H1 (cell line): ENCODE results near the gene NOS1AP. TPM values are rescaled to one million over a fixed set of nuclear protein-coding genes. Genes with fewer than 3 reads are reported as not detected.

Experiments used
- CTCF ChIA-PET: fragments of 300-600 bp; sonication (Branson Sonifier 250); formaldehyde crosslinking; loops from one replicate; lab custom pipeline; 2021; ENCODE audit not compliant: partially characterized antibody; lab: Charles Lee
- POLR2A ChIA-PET: fragments of 300-600 bp; sonication (Branson Sonifier 250); formaldehyde crosslinking; loops from one replicate; lab custom pipeline; 2021; ENCODE audit warnings: inconsistent platforms; ENCODE audit not compliant: partially characterized antibody; lab: Charles Lee
- DNase-seq, 2 experiments: peaks; one replicate each; pipeline versions ENCODE4 v3.0.0 to v3.0.0-alpha.2; 2010 to 2022; ENCODE audit warnings: low spot score in 2 of 2, low read depth in 1 of 2, mixed read lengths in 1 of 2
- FAIRE-seq: peaks from 2 replicates; lab custom pipeline; 2011; peaks lifted over from hg19 to GRCh38; lab: Jason Lieb, UNC
- H2AFZ ChIP-seq: 2 replicates; pipeline ENCODE4 v1.8.1; 2012; ENCODE audit warnings: low read length, inconsistent platforms
- H2AK5ac ChIP-seq: 2 replicates; pipeline ENCODE4 v1.6.1; 2013; ENCODE audit warnings: low read depth, low read length
- H2BK120ac ChIP-seq: replicated peaks from 2 replicates; pipeline ENCODE3; 2013; ENCODE audit warnings: low read depth, low read length, inconsistent platforms
- H2BK12ac ChIP-seq: 2 replicates; pipeline ENCODE4 v1.6.1; 2013; ENCODE audit warnings: low read depth, low read length
- H2BK15ac ChIP-seq: 2 replicates; pipeline ENCODE4 v1.6.1; 2013; ENCODE audit warnings: low read length
- H2BK20ac ChIP-seq: 2 replicates; pipeline ENCODE4 v1.6.1; 2013; ENCODE audit warnings: low read length
- H2BK5ac ChIP-seq: 2 replicates; pipeline ENCODE4 v1.6.1; 2013; ENCODE audit warnings: low read depth, low read length
- H3K14ac ChIP-seq: 2 replicates; pipeline ENCODE4 v1.6.1; 2013; ENCODE audit warnings: inconsistent platforms; ENCODE audit not compliant: insufficient read length
- H3K18ac ChIP-seq: 2 replicates; pipeline ENCODE4 v1.6.1; 2013; ENCODE audit warnings: low read length; ENCODE audit errors: extremely low read depth
- H3K23ac ChIP-seq: 2 replicates; pipeline ENCODE4 v1.6.1; 2013; ENCODE audit warnings: inconsistent platforms; ENCODE audit not compliant: insufficient read length
- H3K23me2 ChIP-seq: 2 replicates; pipeline ENCODE4 v1.6.1; 2013; ENCODE audit warnings: low read depth, low read length
- H3K27ac ChIP-seq: 2 replicates; pipeline ENCODE4 v1.6.1; 2011; ENCODE audit warnings: low read depth, low read length, inconsistent platforms
- H3K27me3 ChIP-seq, 4 experiments: replicated peaks in 1 of 4; 1 replicate in 1 of 4; 2 replicates in 3 of 4; pipeline versions ENCODE4 v1.6.1 to v1.8.1; 2011 to 2013; ENCODE audit warnings: low read length in 3 of 4, mild to moderate bottlenecking in 3 of 4, inconsistent platforms in 2 of 4, mixed read lengths in 2 of 4, moderate library complexity in 1 of 4; ENCODE audit not compliant: control insufficient read depth in 3 of 4, insufficient read depth in 3 of 4; ENCODE audit errors: extremely low read depth in 1 of 4
- H3K36me3 ChIP-seq, 4 experiments: 2 replicates each; pipeline versions ENCODE4 v1.6.1 to v1.8.1; 2011 to 2013; ENCODE audit warnings: mild to moderate bottlenecking in 4 of 4, low read length in 3 of 4, moderate library complexity in 2 of 4, control low read depth in 1 of 4, inconsistent platforms in 1 of 4; ENCODE audit not compliant: insufficient read depth in 4 of 4, control insufficient read depth in 2 of 4
- H3K4ac ChIP-seq: replicated peaks from 2 replicates; pipeline ENCODE3; 2013; ENCODE audit warnings: low read length, low read depth, mixed read lengths, inconsistent platforms; ENCODE audit not compliant: insufficient read length
- H3K4me1 ChIP-seq, 4 experiments: replicated peaks in 1 of 4; 1 replicate in 1 of 4; 2 replicates in 3 of 4; pipeline versions ENCODE4 v1.6.1 to v1.8.1; 2011 to 2013; ENCODE audit warnings: low read length in 3 of 4, inconsistent platforms in 2 of 4, mixed read lengths in 1 of 4; ENCODE audit not compliant: insufficient read depth in 4 of 4, control insufficient read depth in 3 of 4
- H3K4me2 ChIP-seq, 2 experiments: 2 replicates each; pipeline versions ENCODE4 v1.6.1 to v1.8.1; 2011 to 2013; ENCODE audit warnings: low read depth in 2 of 2, low read length in 2 of 2, control low read depth in 1 of 2, inconsistent platforms in 1 of 2, mild to moderate bottlenecking in 1 of 2; ENCODE audit not compliant: insufficient read depth in 1 of 2
- H3K4me3 ChIP-seq, 4 experiments: fragments of 200-600, 300-600 bp in 1 of 4; sonication (generic), shearing (Covaris generic), sonication (Bioruptor Twin) in 1 of 4; 2 replicates each; pipeline versions ENCODE4 v1.5.1 to v1.8.1; 2011 to 2016; ENCODE audit warnings: low read length in 4 of 4, low read depth in 3 of 4, control low read depth in 2 of 4, inconsistent platforms in 2 of 4, mild to moderate bottlenecking in 2 of 4, mixed read lengths in 1 of 4, moderate library complexity in 1 of 4; ENCODE audit not compliant: insufficient read depth in 2 of 4; ENCODE audit errors: extremely low read depth in 1 of 4
- H3K56ac ChIP-seq: replicated peaks from 2 replicates; pipeline ENCODE3; 2013; ENCODE audit warnings: low read depth, mild to moderate bottlenecking, mixed read lengths, low read length, inconsistent platforms; ENCODE audit not compliant: insufficient read length
- H3K79me1 ChIP-seq: 2 replicates; pipeline ENCODE4 v1.6.1; 2013; ENCODE audit warnings: low read depth, low read length, control low read depth
- H3K79me2 ChIP-seq, 2 experiments: 2 replicates each; pipeline versions ENCODE4 v1.6.1 to v1.8.1; 2012 to 2013; ENCODE audit warnings: low read length in 2 of 2, mild to moderate bottlenecking in 2 of 2, inconsistent platforms in 1 of 2; ENCODE audit not compliant: insufficient read depth in 2 of 2, control insufficient read depth in 1 of 2
- H3K9ac ChIP-seq, 4 experiments: replicated peaks in 1 of 4; 1 replicate in 1 of 4; 2 replicates in 3 of 4; pipeline versions ENCODE4 v1.6.1 to v1.8.1; 2011 to 2013; ENCODE audit warnings: low read depth in 3 of 4, low read length in 3 of 4, control low read depth in 2 of 4, mild to moderate bottlenecking in 2 of 4, moderate library complexity in 2 of 4, inconsistent platforms in 1 of 4; ENCODE audit errors: extremely low read depth in 1 of 4
- H3K9me3 ChIP-seq, 2 experiments: 2 replicates each; pipeline versions ENCODE4 v1.6.1 to v1.8.1; 2012 to 2013; ENCODE audit warnings: mild to moderate bottlenecking in 2 of 2, moderate library complexity in 2 of 2, control low read depth in 1 of 2, inconsistent platforms in 1 of 2, low read depth in 1 of 2, low read length in 1 of 2, mixed read lengths in 1 of 2; ENCODE audit not compliant: insufficient read depth in 2 of 2
- H4K20me1 ChIP-seq, 2 experiments: replicated peaks in 1 of 2; 2 replicates each; pipeline versions ENCODE3 to v1.8.1; 2011 to 2013; ENCODE audit warnings: inconsistent platforms in 2 of 2, low read length in 2 of 2, mild to moderate bottlenecking in 1 of 2; ENCODE audit not compliant: insufficient read depth in 2 of 2, control insufficient read depth in 1 of 2
- H4K5ac ChIP-seq: 2 replicates; pipeline ENCODE4 v1.6.1; 2013; ENCODE audit warnings: low read length, low read depth, mixed read lengths, inconsistent platforms; ENCODE audit not compliant: insufficient read length
- H4K8ac ChIP-seq: 2 replicates; pipeline ENCODE4 v1.8.0; 2013; ENCODE audit warnings: mild to moderate bottlenecking, moderate library complexity, low read length, inconsistent platforms; ENCODE audit not compliant: insufficient read depth; ENCODE audit errors: extremely low read depth
- H4K91ac ChIP-seq: replicated peaks from 2 replicates; pipeline ENCODE3; 2013; ENCODE audit warnings: low read length, mixed read lengths, inconsistent platforms; ENCODE audit not compliant: insufficient read length
- CHD2 ChIP-seq: IDR thresholded peaks from 2 replicates; pipeline ENCODE4 v1.6.1; 2012; ENCODE audit warnings: low read length, improper control_type of control experiment
- KDM5A ChIP-seq: fragments of 200-600 bp; IDR thresholded peaks from 2 replicates; pipeline ENCODE4 v1.7.1; 2012; ENCODE audit warnings: mild to moderate bottlenecking, low read length, inconsistent platforms, mixed read lengths
- POLR2AphosphoS5 ChIP-seq: IDR thresholded peaks from 2 replicates; pipeline ENCODE4 v1.6.1; 2011; ENCODE audit warnings: low read depth, low read length
- RFX5 ChIP-seq: IDR thresholded peaks from 2 replicates; pipeline ENCODE4 v1.6.1; 2011; ENCODE audit warnings: low read depth, low read length, improper control_type of control experiment, borderline replicate concordance
- RXRA ChIP-seq: IDR thresholded peaks from 2 replicates; pipeline ENCODE4 v1.6.1; 2011; ENCODE audit warnings: low read depth, mild to moderate bottlenecking, low read length, moderate library complexity; ENCODE audit not compliant: insufficient read depth
- WGBS, 2 experiments: shearing (Covaris generic) in 1 of 2; methylation state at CpG; one replicate each; pipeline versions ENCODE4 v1.1.6 to v1.1.7; 2013 to 2015; ENCODE audit warnings: low lambda C conversion rate in 2 of 2, mixed read lengths in 2 of 2, inconsistent platforms in 1 of 2, low coverage in 1 of 2, missing lambda C conversion rate in 1 of 2; ENCODE audit not compliant: insufficient replicate concordance in 2 of 2, insufficient coverage in 1 of 2, insufficient read length in 1 of 2; ENCODE audit errors: extremely low coverage in 1 of 2, missing lambda C conversion rate in 1 of 2; 5-methylcytosine and 5-hydroxymethylcytosine counted together
- polyA plus RNA-seq, 7 experiments: library from polyadenylated mRNA; depleted of rRNA in 3 of 7; stranded (reverse) in 5 of 7; unstranded in 2 of 7; fragments of >200 nt in 5 of 7; fragments of 200-250 nt in 2 of 7; gene quantifications; 1 replicate in 5 of 7; 2 replicates in 1 of 7; 4 replicates in 1 of 7; pipeline versions ENCODE4 v1.2.1 to v1.2.3, GENCODE V29; 2011 to 2013; ENCODE audit warnings: missing spikeins in 2 of 7, mixed read lengths in 2 of 7
- total RNA-seq: library from RNA; stranded (reverse); fragmentation: NEBNext Ultra II Directional; extraction: Animal tissue kit (Norgen Biotek cat#: 25700); gene quantifications from 2 replicates; pipeline ENCODE4 v1.2.1, GENCODE V29; 2021

The NOS1AP gene
- total and polyA plus RNA-seq, 2 of the 8 experiments (the other 6 are each of a cell fraction or from before 2014, with no cell fraction given) = 2.4 to 12.1 TPM

DNA sequence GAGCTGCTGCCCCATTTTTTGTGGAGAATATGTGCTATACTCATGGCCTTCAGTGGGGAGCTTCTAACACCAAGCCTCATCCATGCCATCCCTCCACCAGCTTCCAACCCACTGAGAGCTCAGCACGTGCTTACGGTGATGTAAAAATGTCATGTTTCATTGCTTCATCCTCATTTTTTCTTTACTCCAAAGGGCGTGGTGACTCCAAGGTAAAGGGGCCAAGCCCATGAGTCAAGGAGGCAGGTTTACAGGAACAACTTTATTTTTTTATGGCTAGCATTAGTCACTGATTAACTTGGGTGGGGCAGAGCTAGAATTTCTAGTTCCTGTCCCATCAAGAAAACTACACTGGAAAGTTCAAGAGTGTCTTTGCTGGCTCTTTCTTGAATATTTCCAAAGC, 311.9 kb downstream of the NOS1AP start, which contains the start of gene C1orf226:
C1orf226 (plus strand) TSS at position 346 of the 400 bp plus-strand sequence. CDS start 174 bp downstream, outside the sequence.
- Histone ChIP-seq H3K27ac (no peak within 1 kb of the TSS), H2BK15ac (no peak within 1 kb of the TSS), H2AFZ (no peak within 1 kb of the TSS), H3K14ac (no peak within 1 kb of the TSS), H4K20me1 (no peaks in the 10 kb centered on the region), H4K8ac (no peak within 1 kb of the TSS), H4K5ac (no peak within 1 kb of the TSS), H3K4me3 (no peak within 1 kb of the TSS), H3K27me3 (no peaks in the 10 kb centered on the region), H3K4me2 (no peak within 1 kb of the TSS), H3K79me1 (no peaks in the 10 kb centered on the region), H3K4me1 (0 out of 7 replicates have a peak, but pooled peaks cover 0 to 1% (median 0%) of the 10 kb centered on the region in 4 experiments), H3K36me3 (peaks cover 0 to 5% (median 2%) of the 10 kb centered on the region in 4 experiments; a peak in 1 of 8 replicates), H3K9me3 (no peaks in the 10 kb centered on the region), H3K23me2 (no peaks in the 10 kb centered on the region), H3K23ac (no peak within 1 kb of the TSS), H2BK20ac (no peak within 1 kb of the TSS), H3K79me2 (no peaks in the 10 kb centered on the region), H4K91ac (no peak within 1 kb of the TSS), H3K18ac (no peak within 1 kb of the TSS), H3K9ac (no peak within 1 kb of the TSS; a peak in 1 of 7 replicates), H2BK5ac (no peak within 1 kb of the TSS), H2AK5ac (no peak within 1 kb of the TSS), H2BK12ac (no peak within 1 kb of the TSS), H3K56ac (no peak within 1 kb of the TSS), H3K4ac (no peak within 1 kb of the TSS), H2BK120ac (no peak within 1 kb of the TSS)
- TF ChIP-seq RXRA (no peak), KDM5A (no peak), POLR2AphosphoS5 (no peak), CHD2 (no peak), RFX5 (no peak)
- WGBS, 2 experiments = 90% methylated on average over 3 of the region's 3 CpGs; no CpG with 5 or more reads in 1 of the 2 experiments
- POLR2A ChIA-PET = interaction anchor here (1.0 to 2.0 kb wide), 2 partner anchors 9 kb away, joined by 3 to 6 read pairs; no protein-coding TSS in a partner anchor
- CTCF ChIA-PET = interaction anchor here (0.9 to 8.1 kb wide), 7 partner anchors 9 to 345 kb away, joined by 3 to 44 read pairs (median 6); no protein-coding TSS in a partner anchor
- FAIRE-seq (no peak), DNase-seq (no peak)
